ENCODE data around the gene SYT8. TPM values are rescaled to one million over a fixed set of nuclear protein-coding genes. Genes with fewer than 3 reads are reported as not detected.

SYT8 gene
- total RNA-seq, 6 experiments from 2014 or later: 0.68 TPM; not detected in 5

DNA sequence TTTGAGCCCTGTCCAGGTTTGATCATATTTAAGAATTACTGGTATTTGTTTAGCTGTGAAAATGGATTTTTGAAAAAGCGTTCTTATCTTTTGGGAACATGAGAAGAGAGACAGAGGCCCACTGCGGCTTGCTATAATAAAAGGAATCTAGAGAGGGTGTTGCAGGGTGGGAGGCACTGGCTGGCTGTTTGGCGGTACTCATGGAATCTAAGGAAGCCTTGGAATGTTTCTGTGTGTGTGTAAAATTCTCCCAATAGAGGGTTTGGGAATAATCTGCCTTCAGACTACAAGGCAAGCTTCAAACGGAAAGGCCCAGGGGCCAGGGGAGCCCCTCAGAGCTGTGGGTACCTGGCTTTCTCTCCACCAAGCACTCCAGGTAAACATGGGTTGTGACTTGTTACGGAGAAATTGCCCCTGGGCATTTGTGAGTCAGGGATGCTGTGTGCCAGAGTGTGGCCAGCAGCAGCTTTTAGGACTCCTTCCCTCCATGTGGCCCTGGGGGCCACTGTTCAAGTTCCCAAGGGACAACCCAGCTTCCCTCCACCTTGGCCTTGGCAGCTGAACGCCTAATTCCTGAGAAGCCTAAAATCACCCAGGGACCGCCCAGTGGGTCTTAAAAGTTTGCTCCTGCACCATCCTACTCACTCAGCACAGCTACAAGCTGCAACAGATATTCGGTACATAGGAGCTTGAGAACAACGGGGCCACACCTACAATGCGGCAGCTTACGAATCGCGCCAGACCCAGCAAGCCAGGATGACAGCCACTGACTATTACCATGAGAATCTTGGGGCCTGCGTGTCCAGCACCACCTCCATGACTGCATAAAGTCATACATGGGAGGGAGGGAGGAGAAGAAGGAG, 14.1 kb upstream of the SYT8 start:
- intact Hi-C loops (cut with DNase I): no loop called here
- WGBS (ENCODE audit: insufficient coverage, low coverage, low lambda C conversion rate, missing lambda C conversion rate): 75% methylated on average over 9 of the region's 14 CpGs
- H3K36me3 ChIP-seq: no peaks in the 10 kb centered on the region
- TF ChIP-seq POLR2A (IDR thresholded peaks at IDR 0.05): no peak
- TF ChIP-seq, protein P1, sequence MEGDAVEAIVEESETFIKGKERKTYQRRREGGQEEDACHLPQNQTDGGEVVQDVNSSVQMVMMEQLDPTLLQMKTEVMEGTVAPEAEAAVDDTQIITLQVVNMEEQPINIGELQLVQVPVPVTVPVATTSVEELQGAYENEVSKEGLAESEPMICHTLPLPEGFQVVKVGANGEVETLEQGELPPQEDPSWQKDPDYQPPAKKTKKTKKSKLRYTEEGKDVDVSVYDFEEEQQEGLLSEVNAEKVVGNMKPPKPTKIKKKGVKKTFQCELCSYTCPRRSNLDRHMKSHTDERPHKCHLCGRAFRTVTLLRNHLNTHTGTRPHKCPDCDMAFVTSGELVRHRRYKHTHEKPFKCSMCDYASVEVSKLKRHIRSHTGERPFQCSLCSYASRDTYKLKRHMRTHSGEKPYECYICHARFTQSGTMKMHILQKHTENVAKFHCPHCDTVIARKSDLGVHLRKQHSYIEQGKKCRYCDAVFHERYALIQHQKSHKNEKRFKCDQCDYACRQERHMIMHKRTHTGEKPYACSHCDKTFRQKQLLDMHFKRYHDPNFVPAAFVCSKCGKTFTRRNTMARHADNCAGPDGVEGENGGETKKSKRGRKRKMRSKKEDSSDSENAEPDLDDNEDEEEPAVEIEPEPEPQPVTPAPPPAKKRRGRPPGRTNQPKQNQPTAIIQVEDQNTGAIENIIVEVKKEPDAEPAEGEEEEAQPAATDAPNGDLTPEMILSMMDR (IDR thresholded peaks at IDR 0.05): no peak
- H3K4me3 ChIP-seq: no peak overlapping the region
- no peaks in the 10 kb centered on the region for H3K27me3 ChIP-seq
- no peak for ATAC-seq
- no peak overlapping the region for H3K27ac ChIP-seq
- no peaks in the 10 kb centered on the region for H3K4me1 ChIP-seq
- no peaks in the 10 kb centered on the region for H3K9me3 ChIP-seq
- no peak for DNase-seq

- H3K9me3 ChIP-seq: no peaks in the 10 kb centered on the region
- H3K27ac ChIP-seq: no peak overlapping the region
- intact Hi-C loops (cut with DNase I): no loop called here
- H3K36me3 ChIP-seq: no peaks in the 10 kb centered on the region
- TF ChIP-seq, protein P1 (IDR thresholded peaks at IDR 0.05): no peak
- no peak overlapping the region for H3K4me3 ChIP-seq
- no peaks in the 10 kb centered on the region for H3K27me3 ChIP-seq
- ATAC-seq: no peak
- DNase-seq: no peak
- peaks cover 0 to under 1% (median 0%) of the 10 kb centered on the region in 4 donors for H3K4me1 ChIP-seq
Observed at GRCh38 chr11:1821562-1821961, 13.2 kb upstream of the SYT8 start.

- Histone ChIP-seq H3K27me3 (no peaks in the 10 kb centered on the region), H3K27ac (no peak overlapping the region), H3K36me3 (no peaks in the 10 kb centered on the region), H3K4me3 (no peak overlapping the region), H3K9me3 (no peaks in the 10 kb centered on the region), H3K4me1 (peaks cover 0 to 10% (median 2%) of the 10 kb centered on the region in 4 donors)
- intact Hi-C loops (cut with DNase I): no loop called here
- DNase-seq: no peak
- ATAC-seq: no peak
- no CpG with 5 or more reads among the region's 8 CpGs for WGBS (ENCODE audit: insufficient coverage, low coverage, low lambda C conversion rate, missing lambda C conversion rate)
- TF ChIP-seq POLR2A (IDR thresholded peaks at IDR 0.05): no peak
- TF ChIP-seq, protein P1 (IDR thresholded peaks at IDR 0.05): no peak
Observed at GRCh38 chr11:1822648-1823375, 12.0 kb upstream of the SYT8 start.

- WGBS (ENCODE audit: insufficient coverage, low coverage, low lambda C conversion rate, missing lambda C conversion rate): 76% methylated on average over 3 of the region's 19 CpGs
- no peak overlapping the region for H3K27ac ChIP-seq
- ATAC-seq (no peak), DNase-seq (no peak)
- H3K9me3 ChIP-seq: no peaks in the 10 kb centered on the region
- H3K4me3 ChIP-seq: no peak overlapping the region
- no peaks in the 10 kb centered on the region for H3K36me3 ChIP-seq
- no peak for TF ChIP-seq POLR2A (IDR thresholded peaks at IDR 0.05)
- TF ChIP-seq, protein P1 (IDR thresholded peaks at IDR 0.05): no peak
- intact Hi-C loops (cut with DNase I): no loop called here
- H3K4me1 ChIP-seq: peaks cover 0 to 10% (median 2%) of the 10 kb centered on the region in 4 donors
- H3K27me3 ChIP-seq: no peaks in the 10 kb centered on the region
Observed at GRCh38 chr11:1823376-1824220, 11.2 kb upstream of the SYT8 start.

Data from right lobe of liver (tissue), 6 donors.